GM18511 (cell line): ENCODE measurements around the gene NOS1.

Source experiments
- ATAC-seq: cut with Tn5 transposase; IDR thresholded peaks from one replicate; pipeline ENCODE4 v1.9.1; 2021; ENCODE audit warnings: mild to moderate bottlenecking, moderate library complexity; ENCODE audit not compliant: unreplicated experiment

Gene NOS1

GRCh38 chr12:117363953-117364486 is 2.6 kb upstream of the NOS1 start:
- ATAC-seq: no peak

DNA sequence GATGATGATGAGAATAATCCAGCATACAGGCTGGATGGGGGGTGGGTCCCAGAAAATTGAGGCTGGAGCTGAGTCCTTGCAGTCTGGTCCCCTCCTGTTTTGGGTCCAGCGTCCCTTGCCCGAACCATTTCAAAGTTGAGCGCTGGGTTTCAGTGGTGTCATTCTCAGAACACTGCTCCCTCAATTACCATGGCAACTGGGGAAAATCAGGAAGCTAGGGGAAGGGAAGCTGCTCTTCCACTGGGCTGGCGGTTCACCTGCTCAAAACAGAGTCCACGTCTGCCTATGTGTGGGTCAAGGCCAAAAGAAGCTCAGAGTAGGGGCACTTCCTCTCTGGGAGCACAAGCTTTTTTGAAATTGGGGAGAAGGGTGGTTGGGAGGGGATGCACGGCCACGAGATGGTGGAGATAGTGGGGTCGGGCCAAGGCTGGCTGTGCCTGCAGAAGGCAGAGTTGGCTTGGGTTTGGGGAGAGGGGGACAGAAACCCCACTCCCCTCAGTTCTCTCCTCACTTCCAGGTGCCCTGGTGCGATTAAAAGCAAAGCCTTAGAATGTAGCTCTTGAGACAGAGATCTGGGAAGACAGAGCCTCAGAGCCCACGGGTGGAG is 1.7 kb upstream of the NOS1 start:
- ATAC-seq: no peak

GRCh38 chr12:117362391-117362790 is 965 bp upstream of the NOS1 start:
- no peak for ATAC-seq

- no peak for ATAC-seq
Observed at GRCh38 chr12:117361905-117362304, 479 bp upstream of the NOS1 start.

DNA sequence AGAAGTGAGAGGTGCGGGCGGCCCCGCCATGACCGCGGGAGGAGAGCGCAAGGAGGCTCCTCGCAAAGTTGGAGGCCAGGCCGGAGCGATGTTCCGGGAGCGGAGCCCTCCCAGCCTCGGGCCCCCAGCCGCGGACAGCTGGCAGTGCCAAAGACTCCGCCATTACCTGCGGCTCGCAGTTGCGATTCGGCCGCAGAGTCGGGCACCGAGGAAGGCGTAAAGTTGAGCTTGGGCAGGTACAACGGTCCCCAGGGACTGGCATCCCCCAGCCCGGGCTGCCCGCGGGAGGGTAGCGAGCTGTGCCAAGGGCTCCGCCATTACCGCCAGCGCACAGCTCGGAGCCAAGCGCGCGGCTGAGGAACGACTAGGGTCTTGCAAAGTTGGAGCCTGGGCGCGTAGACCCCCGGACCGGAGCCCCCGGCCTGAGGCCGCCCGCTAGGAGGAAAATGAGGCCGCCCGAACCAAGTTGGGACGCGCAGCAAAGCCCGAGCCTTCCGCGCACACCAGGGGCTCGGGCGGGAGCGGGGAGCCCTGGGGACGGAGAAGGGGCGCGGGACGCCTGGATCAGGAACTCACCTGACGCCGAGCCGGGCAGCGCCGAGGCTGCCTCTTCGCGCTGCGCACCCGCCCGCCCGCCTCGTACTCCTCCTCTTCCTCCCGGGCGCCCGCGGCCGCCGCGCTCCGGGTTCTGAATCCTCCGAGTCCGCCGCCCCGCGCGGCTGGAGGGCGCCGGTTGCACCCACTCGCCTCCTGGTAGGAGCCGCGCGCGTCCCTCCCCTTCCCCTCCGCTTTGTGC is 677 bp downstream of the NOS1 start:
- ATAC-seq: no peak

GRCh38 chr12:117360222-117360550 is 1.2 kb downstream of the NOS1 start:
- no peak for ATAC-seq

- no peak for ATAC-seq
Observed at GRCh38 chr12:117359029-117359845, 2.2 kb downstream of the NOS1 start.

DNA sequence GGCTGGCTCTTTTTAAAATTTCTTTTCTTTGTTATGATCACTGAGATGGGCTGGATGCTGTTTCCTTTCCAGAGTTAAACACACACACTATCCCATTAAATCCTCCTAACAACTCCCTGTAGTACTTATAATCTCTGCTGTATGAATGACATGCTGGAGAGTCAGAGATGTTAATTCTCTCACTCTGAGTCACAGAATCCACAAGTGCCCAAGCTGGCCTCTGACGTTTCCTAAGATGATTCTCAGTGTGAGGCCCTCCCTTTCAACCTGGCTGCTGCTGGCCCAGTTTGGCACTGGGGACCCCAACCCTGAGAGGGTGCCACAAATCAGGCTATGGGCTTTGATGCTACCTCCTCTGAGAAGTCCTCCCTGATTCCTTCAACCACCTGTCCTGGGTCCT is 5.4 kb downstream of the NOS1 start:
- ATAC-seq: no peak

- ATAC-seq: no peak
Observed at GRCh38 chr12:117352883-117353282, 8.5 kb downstream of the NOS1 start.

DNA sequence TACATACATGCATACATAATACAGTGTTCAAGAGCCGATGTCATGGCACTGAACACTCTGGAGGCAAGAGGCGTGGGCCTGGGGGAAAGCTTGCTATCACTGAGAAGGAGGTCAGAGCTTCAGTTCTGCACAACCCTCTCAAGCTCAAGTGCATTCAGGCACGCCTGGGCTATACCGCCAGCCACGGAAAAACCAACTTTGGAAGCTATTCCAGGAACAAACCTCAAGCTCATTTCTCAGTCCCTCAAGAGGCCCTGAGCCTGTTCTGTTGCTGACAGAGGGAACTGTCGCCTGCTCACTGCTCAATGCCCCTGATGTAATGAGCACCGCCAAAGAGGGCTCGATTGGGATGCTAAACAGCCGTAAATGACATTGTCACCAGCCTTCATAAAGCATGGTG is 9.2 kb downstream of the NOS1 start:
- no peak for ATAC-seq

DNA sequence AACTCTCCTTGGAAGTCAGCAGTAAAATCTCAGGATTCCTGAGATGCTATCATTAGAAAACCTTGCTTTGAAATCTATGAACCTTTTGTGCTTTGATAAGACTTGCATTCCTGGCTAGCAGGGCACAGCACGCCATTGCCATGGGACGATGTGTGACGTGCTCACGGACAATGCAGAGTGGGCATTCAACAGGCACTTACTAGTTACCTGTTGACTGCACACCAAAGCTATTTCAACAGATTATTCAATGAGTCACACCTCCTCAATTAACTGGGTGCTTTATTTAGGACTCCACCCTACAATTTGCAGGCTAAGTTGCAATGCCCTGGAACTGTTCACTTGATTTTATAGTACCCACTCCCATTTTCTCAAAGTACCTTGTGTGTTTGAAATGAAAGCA is 11.3 kb downstream of the NOS1 start:
- no peak for ATAC-seq

GRCh38 chr12:117347588-117347987 is 13.8 kb downstream of the NOS1 start:
- no peak for ATAC-seq

DNA sequence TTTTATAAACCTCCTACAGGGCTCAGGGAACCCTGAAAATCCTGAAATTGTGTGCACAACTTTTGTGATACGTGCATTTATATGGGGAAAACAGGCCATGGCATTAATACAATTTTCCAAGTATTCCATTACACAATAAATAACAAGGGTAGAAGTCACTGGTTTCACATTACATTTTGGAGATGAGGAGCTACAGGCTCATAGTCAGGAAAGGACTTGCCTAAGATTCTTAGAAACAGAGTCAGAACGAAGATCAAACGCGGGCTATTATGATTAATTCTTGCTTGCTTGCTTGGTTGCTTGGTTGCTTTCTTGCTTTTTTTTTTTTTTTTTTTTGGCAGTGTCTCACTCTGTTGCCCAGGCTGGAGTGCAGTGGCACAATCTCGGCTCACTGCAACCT is 16.7 kb downstream of the NOS1 start:
- ATAC-seq: no peak

DNA sequence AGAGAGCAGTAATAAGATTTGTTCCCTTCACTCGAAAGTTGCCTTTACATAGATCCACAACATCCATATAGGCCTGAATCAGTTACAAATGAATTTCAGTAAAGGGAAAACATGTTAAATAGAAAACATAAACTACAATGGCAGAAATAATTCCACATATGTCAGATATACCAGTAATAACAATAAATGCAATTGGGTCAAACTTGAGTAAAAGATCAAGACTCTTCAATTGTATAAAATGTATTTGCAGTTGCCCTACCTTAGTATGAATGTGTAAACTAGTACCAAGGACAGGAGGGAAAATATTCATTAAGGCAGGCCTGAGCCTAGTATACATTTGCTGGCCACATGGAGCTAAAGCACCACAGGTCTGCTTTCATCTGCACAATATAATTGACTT is 17.6 kb downstream of the NOS1 start:
- ATAC-seq: no peak

DNA sequence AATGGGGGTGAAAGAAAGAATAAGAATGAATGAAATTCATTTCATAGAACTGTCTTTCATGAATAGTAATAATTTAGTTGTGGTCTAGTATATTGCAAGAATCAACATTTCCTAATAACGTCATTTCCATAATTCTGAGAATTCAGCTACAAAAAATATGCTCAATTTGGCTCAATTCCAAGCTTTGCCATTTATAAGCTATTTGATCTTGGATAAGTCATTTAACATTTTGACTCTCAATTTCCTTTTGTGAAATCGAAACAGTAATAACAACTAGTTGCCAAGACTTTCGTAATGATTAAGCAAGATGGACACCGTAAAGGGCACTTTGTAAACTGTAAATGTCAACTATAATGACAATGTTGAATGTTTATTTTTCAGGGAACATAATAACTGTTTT is 18.1 kb downstream of the NOS1 start:
- no peak for ATAC-seq

DNA sequence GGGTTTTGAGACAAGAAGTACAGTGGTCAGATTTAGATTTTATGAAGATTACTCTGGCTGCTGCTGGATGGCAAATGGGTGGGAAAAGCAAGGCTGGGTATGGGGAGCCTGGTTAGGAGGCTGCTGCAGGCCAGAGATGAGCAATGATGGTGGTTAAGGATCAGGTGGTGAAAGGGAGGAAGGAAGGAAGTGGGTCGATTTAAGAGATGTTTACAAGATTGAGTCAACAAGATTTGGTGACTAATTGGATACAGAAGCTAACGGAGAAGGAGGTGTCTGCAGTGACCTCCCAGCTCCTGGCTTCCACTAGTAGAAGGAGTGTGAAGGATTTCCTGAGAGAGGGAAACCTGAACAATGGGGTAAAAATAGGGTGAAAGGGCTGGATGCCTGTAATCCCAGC is 18.7 kb downstream of the NOS1 start:
- ATAC-seq: no peak

- ATAC-seq: no peak
Observed at GRCh38 chr12:117342247-117342646, 19.2 kb downstream of the NOS1 start.

GRCh38 chr12:117339104-117339503 is 22.3 kb downstream of the NOS1 start:
- no peak for ATAC-seq

- no peak for ATAC-seq
Observed at GRCh38 chr12:117334855-117335587, 26.4 kb downstream of the NOS1 start.

DNA sequence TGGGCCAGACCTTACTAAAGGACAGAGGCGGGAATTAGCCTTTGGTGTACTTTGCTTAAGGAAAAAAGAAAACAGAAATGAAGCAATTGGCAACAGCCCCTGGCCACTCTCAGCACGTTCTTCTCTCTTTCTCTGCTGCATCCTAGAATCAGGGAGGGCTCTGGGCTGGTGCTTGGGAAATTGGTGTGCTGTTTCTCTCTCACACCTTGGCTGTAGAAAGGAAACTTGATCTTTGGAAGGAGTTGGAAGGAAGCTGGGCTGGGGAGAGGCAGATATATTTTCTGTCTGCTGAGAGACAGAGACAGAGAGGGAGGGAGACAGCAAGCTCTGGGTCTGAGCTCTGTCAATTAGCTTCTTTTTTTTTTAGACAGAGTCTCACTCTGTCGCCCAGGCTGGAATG is 27.4 kb downstream of the NOS1 start:
- ATAC-seq: no peak

DNA sequence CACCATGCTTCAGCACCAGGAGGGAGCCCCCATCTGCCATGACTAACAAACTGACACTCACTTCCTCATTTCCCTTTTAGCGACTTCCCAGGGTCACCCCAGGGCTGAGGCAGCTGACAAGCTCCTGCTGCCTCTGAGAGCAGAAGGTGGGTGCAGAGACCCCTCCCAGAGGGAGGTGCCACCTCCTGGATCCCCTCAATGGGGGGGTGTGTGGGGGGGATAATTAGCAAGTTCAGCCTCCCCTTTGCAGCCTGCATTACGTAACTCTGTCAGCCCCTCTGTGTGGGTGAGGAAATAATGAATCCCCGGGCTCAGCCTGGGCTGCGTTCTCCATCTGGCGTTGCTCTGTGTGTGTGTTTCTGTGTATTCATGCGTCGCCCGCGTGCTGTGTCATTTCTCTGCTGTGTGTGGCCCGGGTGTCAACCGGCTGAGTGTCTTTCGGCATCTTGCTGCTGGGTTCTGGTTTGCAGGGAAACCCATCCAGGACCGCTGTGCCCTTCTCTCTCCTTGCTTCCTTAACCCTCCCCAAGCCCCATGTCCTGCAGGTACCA is 28.0 kb downstream of the NOS1 start:
- ATAC-seq: no peak
